Esophagus muscularis mucosa (tissue), 4 donors: ENCODE results near the gene SGK1. TPM values are rescaled to one million over a fixed set of nuclear protein-coding genes. Genes with fewer than 3 reads are reported as not detected.
A peak's percentile ranks its signal among the peaks of the same experiment; 100 is the strongest.

Source experiments
- DNase-seq: peaks from one replicate; pipeline ENCODE4 v3.0.0-alpha.2; 2017; ENCODE audit errors: extremely low spot score
- H3K27ac ChIP-seq, 4 donors: fragments of 200-600 bp; sonication (generic); replicated peaks in 1 of 4; 1 replicate in 3 of 4; 2 replicates in 1 of 4; pipeline ENCODE4 v1.5.1; 2016 to 2019; ENCODE audit warnings: mild to moderate bottlenecking in 1 of 4
- H3K27me3 ChIP-seq, 4 donors: fragments of 200-600 bp; sonication (generic); one replicate each; pipeline versions ENCODE4 v1.5.1 to v1.6.0; 2016 to 2019
- H3K36me3 ChIP-seq, 4 donors: fragments of 200-600 bp; sonication (generic); one replicate each; pipeline ENCODE4 v1.5.1; 2016 to 2019
- H3K4me1 ChIP-seq, 4 donors: fragments of 200-600 bp; sonication (generic); one replicate each; pipeline ENCODE4 v1.5.1; 2016 to 2019
- H3K4me3 ChIP-seq, 4 donors: fragments of 200-600 bp; sonication (generic); 1 replicate in 2 of 4; 2 replicates in 2 of 4; pipeline ENCODE4 v1.5.1; 2016 to 2019; ENCODE audit warnings: mild to moderate bottlenecking in 4 of 4, moderate library complexity in 1 of 4
- H3K9me3 ChIP-seq, 4 donors: fragments of 200-600 bp; sonication (generic); 1 replicate in 3 of 4; 2 replicates in 1 of 4; pipeline ENCODE4 v1.5.1; 2016 to 2019
- EP300 ChIP-seq: sonication (generic); formaldehyde crosslinking; IDR thresholded peaks from one replicate; pipeline ENCODE4 v1.6.1; 2017; ENCODE audit warnings: antibody characterized with exemption
- POLR2A ChIP-seq: fragments of 450-650 bp; IDR thresholded peaks from one replicate; pipeline ENCODE4 v1.6.1; 2017; ENCODE audit warnings: antibody characterized with exemption, moderate library complexity, mild to moderate bottlenecking, low read depth
- POLR2AphosphoS5 ChIP-seq, 2 donors: sonication (generic); formaldehyde crosslinking; IDR thresholded peaks; one replicate each; pipeline ENCODE4 v1.6.1; 2017; ENCODE audit warnings: antibody characterized with exemption in 2 of 2
- WGBS: methylation state at CpG from one replicate; pipeline ENCODE4 v1.1.5; 2018; 5-methylcytosine and 5-hydroxymethylcytosine counted together
- intact Hi-C: fragments of 100-400 bp; cut with DNase I; formaldehyde crosslinking; loops from one replicate; pipeline ENCODE4 v1.15.1; 2023
- total RNA-seq, 4 donors: library from RNA; depleted of rRNA; stranded (reverse); fragments of >200 nt; gene quantifications; one replicate each; pipeline versions ENCODE4 v1.1.0 to v1.2.1, GENCODE V29; 2016
- TF ChIP-seq, protein P1 (sequence below), 3 experiments: fragments of 200-600 bp in 2 of 3; fragments of 450-650 bp in 1 of 3; sonication (generic) in 2 of 3; IDR thresholded peaks; one replicate each; pipeline ENCODE4 v1.5.1; 2017 to 2019; ENCODE audit warnings: antibody characterized with exemption in 3 of 3, mild to moderate bottlenecking in 2 of 3, moderate library complexity in 1 of 3

The SGK1 gene
- total RNA-seq, 4 donors from 2014 or later, result 30.7 to 52.8 (median 43.9) TPM

DNA sequence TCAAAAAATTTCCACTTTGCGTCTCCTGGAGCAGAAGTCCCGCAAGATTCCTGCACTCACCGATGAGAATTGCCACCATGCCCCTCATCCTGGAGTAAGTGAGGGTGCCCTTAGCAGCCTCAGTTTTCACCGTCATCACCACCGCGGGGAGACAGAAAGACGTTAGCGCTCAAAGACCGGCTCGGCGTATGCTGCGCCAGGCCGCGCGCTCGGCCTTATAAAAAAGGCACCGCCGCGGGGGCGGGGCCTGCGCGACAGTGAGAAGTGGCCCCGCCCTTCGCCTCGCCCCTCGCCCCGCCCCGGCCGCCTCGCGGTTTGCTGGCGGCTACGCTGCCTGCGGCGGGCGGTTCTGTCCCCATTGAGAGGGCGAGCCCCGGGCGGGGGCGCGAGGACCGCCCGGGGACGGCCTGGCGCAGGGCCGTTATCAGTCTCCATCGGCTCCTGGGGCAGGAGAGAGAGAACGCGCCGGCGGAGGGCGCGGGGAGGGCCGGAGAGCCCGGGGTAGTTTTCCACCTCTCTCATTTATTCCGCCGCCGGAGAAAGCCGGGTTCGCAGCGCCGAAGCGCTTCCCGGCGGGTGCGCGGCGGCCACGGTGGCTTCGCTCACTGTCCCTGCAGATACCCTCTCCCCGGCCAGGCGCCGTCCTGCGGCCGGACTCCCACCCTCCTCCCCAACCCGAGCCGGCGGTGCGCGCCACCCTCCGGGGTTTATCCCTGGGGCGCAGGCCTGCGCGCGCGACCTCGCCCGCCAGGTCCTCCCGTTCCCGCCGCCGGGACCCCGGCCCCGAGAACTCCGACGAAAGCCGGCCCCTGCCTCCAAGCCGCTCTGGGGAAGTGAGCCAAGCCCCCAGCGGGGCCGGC is 143.0 kb downstream of the SGK1 start:
- H3K27me3 ChIP-seq, result peaks cover 0 to 5% (median 2%) of the 10 kb centered on the region in 4 donors
- WGBS, result under 1% methylated on average over 30 of the region's 100 CpGs

DNA sequence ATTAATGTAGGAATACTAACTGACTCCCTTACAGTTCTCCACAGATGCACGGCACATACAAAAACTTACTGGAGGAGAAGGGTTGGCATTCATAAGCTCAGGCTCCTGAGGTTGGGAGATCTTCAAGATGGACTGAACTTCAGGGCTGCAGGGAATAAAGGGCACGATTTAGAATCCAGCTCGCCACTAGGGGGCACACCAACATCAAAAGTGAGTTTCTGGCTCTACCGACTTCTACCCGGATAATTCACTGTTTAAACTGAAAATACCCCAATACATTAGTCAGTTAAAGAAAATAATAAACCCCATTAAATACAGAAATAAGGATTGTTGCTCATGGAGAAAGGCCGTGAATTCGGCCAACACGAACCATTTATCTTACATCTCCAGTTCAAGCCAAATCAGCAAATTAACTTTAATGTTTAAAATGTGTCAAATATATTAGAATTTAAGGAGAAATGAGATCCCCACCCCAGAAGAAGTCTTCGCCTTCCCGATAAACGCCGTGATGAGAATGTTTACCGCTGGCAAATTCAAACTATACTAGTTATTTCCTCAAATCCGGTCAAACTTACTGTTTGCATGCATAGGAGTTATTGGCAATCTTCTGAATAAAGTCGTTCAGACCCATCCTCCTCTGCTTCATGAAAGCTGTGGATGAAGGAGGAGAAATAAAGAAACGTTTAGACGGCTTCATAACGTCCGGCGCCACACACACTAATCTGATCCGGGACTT is 143.8 kb downstream of the SGK1 start:
- Histone ChIP-seq H3K9me3 (no peaks in the 10 kb centered on the region), H3K27ac (peak overlapping the region; percentile 86 to 98 (median 91)), H3K27me3 (peaks cover 0 to 3% (median 1%) of the 10 kb centered on the region in 4 donors), H3K4me3 (peak overlapping the region; percentile 66 to 92 (median 78)), H3K4me1 (peaks cover 28 to 78% (median 39%) of the 10 kb centered on the region in 4 donors), H3K36me3 (peaks cover 10 to 55% (median 31%) of the 10 kb centered on the region in 4 donors)
- TF ChIP-seq POLR2AphosphoS5 (IDR thresholded peaks at IDR 0.05) (peak in 1 of 2 donors; percentile 47), POLR2A (no peak)
- TF ChIP-seq, protein P1, sequence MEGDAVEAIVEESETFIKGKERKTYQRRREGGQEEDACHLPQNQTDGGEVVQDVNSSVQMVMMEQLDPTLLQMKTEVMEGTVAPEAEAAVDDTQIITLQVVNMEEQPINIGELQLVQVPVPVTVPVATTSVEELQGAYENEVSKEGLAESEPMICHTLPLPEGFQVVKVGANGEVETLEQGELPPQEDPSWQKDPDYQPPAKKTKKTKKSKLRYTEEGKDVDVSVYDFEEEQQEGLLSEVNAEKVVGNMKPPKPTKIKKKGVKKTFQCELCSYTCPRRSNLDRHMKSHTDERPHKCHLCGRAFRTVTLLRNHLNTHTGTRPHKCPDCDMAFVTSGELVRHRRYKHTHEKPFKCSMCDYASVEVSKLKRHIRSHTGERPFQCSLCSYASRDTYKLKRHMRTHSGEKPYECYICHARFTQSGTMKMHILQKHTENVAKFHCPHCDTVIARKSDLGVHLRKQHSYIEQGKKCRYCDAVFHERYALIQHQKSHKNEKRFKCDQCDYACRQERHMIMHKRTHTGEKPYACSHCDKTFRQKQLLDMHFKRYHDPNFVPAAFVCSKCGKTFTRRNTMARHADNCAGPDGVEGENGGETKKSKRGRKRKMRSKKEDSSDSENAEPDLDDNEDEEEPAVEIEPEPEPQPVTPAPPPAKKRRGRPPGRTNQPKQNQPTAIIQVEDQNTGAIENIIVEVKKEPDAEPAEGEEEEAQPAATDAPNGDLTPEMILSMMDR (IDR thresholded peaks at IDR 0.05), result peak; percentile 82 to 86 (median 83)
- intact Hi-C loops, result loop anchor here (2.0 to 5.0 kb wide), 4 partner anchors 467 to 763 kb away; no protein-coding TSS in a partner anchor
- WGBS, result under 1% methylated on average over 21 of the region's 21 CpGs
- DNase-seq, result peak; percentile 94

More for the DNA sequence above, 143.0 kb downstream of the SGK1 start:
- TF ChIP-seq, protein P1 (IDR thresholded peaks at IDR 0.05), result peak in 1 of 3 experiments; percentile 8
- TF ChIP-seq EP300 (no peak), POLR2A (peak; percentile 85), POLR2AphosphoS5 (IDR thresholded peaks at IDR 0.05) (peak; percentile 85 to 97)
- Histone ChIP-seq H3K9me3 (no peaks in the 10 kb centered on the region), H3K36me3 (peaks cover 10 to 47% (median 28%) of the 10 kb centered on the region in 4 donors), H3K4me1 (peaks cover 28 to 78% (median 40%) of the 10 kb centered on the region in 4 donors), H3K4me3 (peak overlapping the region; percentile 66 to 92 (median 78)), H3K27ac (peak overlapping the region; percentile 86 to 98 (median 91))
- peak; percentile 97 for DNase-seq
- intact Hi-C loops, result loop anchor here (2.0 to 5.0 kb wide), 5 partner anchors 466 to 827 kb away; no protein-coding TSS in a partner anchor

DNA sequence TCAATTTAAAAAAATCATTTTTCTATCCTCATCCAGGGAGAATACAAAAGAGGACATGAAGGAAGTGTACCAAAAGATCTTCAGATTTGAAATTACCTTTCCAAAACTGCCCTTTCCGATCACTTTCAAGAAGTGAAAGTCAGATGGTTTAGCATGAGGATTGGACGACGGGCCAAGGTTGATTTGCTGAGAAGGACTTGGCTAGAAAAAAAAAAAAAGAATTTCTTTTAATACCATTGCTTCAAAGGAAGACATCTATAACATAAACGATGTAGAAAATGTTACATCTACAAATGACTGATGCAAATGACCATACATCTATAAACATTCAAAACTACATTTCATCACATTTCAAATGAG is 144.6 kb downstream of the SGK1 start:
- peaks cover 14 to 62% (median 33%) of the 10 kb centered on the region in 4 donors for H3K36me3 ChIP-seq
- no peak overlapping the region for H3K27ac ChIP-seq
- peaks cover 0 to 3% (median 1%) of the 10 kb centered on the region in 4 donors for H3K27me3 ChIP-seq
- DNase-seq, result no peak
- H3K9me3 ChIP-seq, result no peaks in the 10 kb centered on the region
- intact Hi-C loops, result loop anchor here (5.0 kb wide), 2 partner anchors 649 to 764 kb away; no protein-coding TSS in a partner anchor
- peak overlapping the region; percentile 66 to 92 (median 78) for H3K4me3 ChIP-seq
- H3K4me1 ChIP-seq, result peaks cover 24 to 72% (median 34%) of the 10 kb centered on the region in 4 donors
- WGBS, result 62% methylated on average over 4 of the region's 4 CpGs
- no peak for TF ChIP-seq EP300
- TF ChIP-seq POLR2AphosphoS5 (IDR thresholded peaks at IDR 0.05), result no peak
- TF ChIP-seq, protein P1 (IDR thresholded peaks at IDR 0.05), result no peak
- no peak for TF ChIP-seq POLR2A

DNA sequence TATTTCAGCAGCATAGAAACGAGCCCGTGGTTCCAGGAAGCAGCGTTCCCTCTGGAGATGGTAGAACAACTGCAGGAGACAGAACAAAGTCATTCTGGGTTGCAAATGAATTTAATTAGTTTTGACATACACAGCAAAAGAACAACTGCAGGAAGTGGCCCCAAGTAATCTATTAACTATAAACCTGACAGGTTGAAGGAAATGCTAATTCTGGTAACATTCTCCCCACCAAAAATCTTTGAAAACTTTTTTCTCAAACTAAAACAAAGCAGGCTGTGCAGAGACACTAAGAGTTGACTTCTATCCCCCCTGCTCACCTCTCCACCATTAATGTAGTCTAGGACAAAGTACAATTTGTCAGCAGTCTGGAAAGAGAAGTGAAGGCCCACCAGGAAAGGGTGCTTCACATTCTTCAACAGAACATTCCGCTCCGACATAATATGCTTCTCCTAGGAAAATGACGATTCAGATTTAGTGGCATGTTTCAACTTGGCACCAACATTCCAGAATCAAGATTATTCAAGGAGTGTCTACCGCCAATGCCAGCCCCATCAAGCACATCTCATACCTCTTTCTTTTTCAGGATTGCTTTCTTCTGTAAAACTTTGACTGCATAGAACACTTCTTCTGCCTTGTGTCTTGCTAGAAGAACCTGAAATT is 145.1 kb downstream of the SGK1 start:
- Histone ChIP-seq H3K4me3 (peak overlapping the region; percentile 66 to 92 (median 78)), H3K27me3 (peaks cover 0 to 3% (median 0%) of the 10 kb centered on the region in 4 donors), H3K27ac (no peak overlapping the region), H3K36me3 (peaks cover 14 to 67% (median 35%) of the 10 kb centered on the region in 4 donors), H3K9me3 (no peaks in the 10 kb centered on the region), H3K4me1 (peaks cover 19 to 67% (median 32%) of the 10 kb centered on the region in 4 donors)
- intact Hi-C loops, result loop anchor here (5.0 kb wide), 2 partner anchors 649 to 764 kb away; no protein-coding TSS in a partner anchor
- DNase-seq, result no peak
- no peak for TF ChIP-seq POLR2AphosphoS5 (IDR thresholded peaks at IDR 0.05)
- TF ChIP-seq, protein P1 (IDR thresholded peaks at IDR 0.05), result no peak
- no peak for TF ChIP-seq EP300
- TF ChIP-seq POLR2A, result no peak
- WGBS, result 68% methylated on average over 7 of the region's 7 CpGs
